ENCODE data around the gene RBFOX2.

Gene RBFOX2

DNA sequence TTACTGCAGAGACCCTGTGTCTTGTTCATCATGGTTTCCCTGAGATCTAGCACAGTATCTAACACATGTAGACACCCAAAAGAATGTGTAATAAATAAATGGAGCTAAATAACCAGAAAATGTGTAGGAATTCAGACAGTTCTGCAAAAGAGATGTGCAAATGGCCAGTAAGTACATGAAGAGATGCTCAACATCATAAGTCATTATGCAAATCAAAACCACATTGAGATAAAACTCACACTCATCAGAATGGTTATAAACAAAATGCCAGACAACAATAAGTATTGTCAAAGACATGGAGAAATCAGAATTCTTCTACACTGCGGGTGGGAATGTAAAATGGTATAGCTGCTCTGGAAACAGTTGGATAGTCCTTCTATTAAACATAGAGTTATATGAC lies 88.5 kb downstream of the RBFOX2 start:
- DNase-seq (ENCODE audit: low read depth, low spot score) = no peak

DNA sequence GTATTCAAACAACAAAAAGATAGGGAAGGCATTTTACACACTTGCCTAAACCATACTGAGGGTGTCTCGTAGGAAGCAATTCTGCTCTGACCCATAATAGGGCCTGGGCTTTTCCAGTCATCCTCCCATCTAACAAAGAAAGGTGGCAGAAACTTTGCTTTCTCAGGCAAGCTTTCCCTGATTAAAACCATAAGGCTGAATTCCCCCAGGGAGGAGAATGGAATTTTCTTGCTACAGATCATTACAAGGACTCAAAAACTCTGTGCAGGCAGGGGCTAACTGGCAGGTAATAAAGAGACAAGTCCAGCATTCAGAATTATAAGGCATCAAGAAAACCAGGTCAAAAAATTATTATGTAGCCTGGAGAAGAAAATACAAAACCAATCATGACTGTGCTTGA lies 90.4 kb downstream of the RBFOX2 start:
- DNase-seq (ENCODE audit: low read depth, low spot score) = no peak

DNA sequence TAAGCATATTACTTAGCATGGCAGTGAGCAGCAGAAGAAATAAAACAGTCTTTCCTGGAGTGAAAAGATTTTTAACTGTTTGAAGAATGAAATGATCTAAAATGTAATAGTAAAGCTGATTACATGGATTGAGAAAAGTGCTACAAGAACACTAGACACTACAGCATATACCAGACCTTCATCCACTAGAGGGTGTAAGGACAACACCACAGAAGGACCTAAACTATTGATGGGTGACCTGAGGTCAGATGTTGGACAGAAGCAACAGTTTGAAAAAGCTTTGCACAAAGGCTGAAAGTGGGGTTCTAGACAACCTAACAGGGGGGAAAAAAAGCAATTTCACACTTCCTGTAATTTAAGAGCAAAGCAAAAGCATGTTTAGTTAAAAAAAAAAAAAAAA lies 97.7 kb downstream of the RBFOX2 start:
- DNase-seq (ENCODE audit: low read depth, low spot score) = no peak

DNA sequence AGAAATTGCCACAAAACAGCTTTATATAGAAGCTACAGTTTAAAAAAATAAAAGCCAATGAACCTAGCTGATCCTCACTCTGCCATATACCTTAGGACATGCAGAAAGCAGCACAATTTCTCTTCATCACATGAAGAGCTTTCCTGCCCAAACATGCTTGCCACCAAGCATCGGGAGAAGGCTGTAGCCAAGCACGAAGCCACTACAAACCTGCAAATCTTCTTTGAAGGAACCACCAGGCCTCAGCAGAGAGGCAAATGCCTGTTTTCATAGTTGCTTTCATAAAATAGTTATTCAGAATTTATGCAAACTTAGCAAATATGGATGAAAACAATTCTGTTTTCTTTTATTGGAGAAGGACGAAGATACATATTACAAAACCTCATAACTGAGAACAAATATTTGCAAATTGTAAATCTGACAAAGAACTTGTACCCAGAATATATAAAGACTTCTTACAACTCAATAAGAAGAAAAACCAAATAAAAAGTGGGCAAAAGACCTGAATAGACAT lies 100.3 kb downstream of the RBFOX2 start:
- no peak for DNase-seq (ENCODE audit: low read depth, low spot score)

DNA sequence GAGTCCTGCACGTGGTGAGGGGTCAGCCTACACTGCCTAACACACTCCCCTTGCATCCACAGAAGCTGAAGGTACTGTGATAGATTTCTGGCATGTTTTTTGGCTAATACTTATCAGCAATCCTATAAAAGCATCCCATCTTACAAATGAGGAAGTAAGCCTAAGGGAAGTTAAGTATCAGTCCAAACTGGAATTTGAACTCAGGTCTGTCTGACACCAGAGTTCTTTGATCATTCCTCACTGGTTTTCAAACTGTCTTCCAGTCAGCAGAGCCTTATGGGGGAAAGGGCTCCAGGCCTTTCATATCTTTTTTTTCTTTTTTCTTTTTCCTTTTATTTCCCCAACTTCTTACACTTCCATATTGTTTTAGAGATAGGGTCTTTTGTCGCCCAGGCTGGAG lies 105.6 kb downstream of the RBFOX2 start:
- DNase-seq (ENCODE audit: low read depth, low spot score) = no peak

DNA sequence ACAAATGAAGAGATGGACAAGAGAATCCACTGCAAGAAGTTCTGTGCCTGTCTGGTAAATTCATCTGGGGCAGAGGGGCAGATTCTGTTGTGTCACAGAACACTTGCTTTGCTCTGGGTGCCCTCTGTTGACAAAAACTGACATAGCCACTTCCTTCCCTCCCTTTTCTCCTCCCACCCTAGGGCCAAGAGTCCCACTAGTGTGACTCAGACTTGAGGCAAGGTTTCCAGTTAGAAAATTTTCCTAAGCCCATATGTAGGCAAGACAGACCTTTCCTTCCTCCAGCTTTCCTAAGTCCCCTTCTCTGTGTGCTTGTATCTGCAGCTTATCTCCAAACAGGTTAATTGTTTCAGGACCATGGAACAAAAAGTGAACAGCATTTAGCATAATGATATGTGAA lies 106.8 kb downstream of the RBFOX2 start:
- no peak for DNase-seq (ENCODE audit: low read depth, low spot score)

DNA sequence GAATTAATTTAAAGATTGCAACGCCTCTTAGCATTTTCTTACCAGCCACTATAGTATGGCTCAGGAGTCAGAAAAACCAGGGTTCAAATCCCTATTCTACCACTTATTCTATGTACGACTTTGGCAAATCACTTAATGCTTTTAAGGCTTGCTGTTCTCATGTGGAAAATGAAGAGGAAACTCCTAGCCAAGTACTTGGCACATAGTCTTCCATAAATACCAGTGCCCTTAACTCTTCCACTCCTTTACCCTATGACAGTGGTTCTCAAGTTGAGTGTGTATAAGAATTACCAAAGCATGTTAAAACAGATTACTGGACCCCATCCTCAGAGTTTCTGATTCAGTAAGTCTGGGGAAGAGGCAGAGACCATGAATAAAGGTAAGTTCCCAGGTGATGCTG lies 107.6 kb downstream of the RBFOX2 start:
- no peak for DNase-seq (ENCODE audit: low read depth, low spot score)

DNA sequence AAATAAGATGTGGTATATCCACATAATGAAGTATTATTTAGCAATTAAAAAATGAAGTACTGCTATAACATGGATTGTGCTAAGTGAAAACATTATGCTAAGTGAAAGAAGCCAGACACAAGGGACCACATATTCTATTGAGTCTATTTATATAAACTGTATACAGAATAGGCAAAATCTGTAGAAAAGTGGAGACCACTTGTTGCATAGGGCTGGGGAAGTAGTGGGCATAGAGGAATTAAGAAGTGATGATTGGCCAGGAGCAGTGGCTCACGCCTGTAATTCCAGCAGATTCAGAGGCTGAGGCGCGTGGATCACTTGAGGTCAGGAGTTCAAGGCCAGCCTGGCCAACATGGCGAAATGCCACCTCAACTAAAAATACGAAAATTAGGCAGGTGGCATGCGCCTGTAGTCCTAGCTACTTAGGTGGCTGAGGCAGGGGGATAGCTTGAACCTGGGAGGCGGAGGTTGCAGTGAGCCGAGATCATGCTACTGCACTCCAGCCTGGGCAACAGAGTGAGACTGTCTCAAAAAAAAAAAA lies 109.6 kb downstream of the RBFOX2 start:
- no peak for DNase-seq (ENCODE audit: low read depth, low spot score)

DNA sequence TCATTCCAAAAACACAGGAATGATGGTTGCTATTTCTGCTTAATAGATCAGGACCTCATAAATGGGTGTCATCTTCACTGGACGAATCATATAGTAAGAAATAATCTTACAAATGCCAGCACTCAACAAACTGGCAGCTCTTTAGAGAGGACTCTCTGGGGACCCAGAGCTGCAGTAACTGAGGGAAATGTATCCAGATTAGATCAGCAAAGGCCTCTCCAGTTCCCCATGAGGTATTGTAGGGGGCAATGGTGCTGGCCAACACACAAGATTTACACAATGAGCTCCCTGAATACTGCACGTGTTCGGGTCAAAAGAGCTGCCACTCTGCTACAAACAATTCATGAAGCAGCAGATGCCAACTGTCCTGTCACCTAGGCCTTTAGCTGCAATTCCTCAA lies 110.2 kb downstream of the RBFOX2 start:
- no peak for DNase-seq (ENCODE audit: low read depth, low spot score)

DNA sequence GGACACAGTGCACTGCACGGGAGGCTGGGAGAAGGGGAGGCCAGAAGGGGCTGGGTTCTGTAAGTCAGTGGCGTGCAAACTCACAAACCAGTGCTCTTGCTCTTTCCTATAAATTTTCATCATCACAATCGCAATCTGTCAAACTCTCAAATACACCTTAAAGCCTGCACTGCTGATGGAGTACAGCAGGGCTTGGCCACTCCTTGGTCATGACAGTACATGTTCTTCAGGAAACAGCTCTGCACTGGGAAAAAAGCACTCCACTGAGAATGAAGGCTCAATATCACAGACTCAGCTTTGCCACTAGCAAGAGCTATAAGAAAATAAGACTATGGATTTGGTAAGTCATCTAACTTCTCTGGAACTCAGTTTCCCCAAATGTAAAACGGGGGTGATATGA lies 111.0 kb downstream of the RBFOX2 start:
- no peak for DNase-seq (ENCODE audit: low read depth, low spot score)

DNA sequence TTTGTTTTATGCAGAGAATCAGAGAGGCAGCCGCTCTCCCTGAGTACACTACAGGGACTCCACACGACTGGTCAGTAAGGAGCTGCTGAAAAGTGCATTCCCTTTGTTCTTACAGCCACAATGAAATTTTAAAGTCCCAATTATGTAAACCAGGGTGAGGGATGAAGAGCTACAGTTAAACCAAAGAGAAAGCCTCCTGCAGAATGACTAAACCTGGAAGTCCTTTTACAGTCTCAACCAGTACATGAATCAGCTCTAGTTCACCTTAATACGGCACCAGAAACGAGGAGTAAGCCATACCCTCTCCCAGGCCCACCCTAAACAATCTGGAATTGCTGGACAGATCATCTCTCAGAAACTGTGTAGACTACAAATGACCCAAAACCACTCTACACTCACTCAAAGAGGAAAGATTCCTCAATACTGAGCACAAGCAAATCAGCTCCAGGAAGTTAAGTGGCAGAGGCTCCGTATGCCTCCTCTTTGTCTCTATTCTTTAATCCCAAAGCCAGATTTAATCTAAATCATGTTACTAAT lies 113.1 kb downstream of the RBFOX2 start:
- DNase-seq (ENCODE audit: low read depth, low spot score) = no peak

DNA sequence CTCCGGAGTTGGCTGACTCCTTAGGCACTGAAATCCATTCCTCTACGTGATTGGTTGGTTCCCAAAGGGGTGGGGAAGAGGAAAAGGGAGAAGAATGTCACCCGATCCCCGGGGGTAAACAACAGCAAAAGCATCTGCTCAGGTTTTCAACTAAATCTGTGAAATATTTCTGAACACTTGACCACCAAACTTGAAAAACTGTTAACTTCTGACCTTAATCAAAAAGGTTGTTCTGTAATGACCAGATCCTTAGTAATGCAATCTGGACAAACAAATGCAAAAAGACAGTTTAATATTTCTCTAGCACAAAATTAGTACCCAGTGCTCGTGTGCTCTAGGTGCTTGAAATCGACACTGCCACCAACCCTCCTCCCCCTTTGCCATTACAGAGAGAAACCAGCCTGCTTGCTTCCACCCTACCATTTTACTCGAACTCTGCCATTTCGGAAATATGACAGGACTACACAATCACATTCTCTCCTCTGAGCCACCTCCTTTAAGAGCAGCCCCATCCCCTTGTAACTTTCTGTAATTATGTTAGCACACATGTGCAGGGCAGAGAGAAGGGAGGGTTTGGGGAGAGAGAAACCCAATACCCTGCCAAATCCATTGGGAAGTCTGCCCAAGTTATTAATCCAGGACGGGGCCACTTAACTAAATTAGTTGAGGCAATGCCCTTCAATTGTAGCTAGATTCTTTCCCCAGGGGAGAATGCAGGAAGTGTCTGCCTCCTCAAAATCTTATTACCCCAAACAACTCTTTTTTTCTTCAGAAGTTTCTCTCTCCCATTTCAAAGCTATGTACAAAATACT lies 113.8 kb downstream of the RBFOX2 start:
- no peak for DNase-seq (ENCODE audit: low read depth, low spot score)

DNA sequence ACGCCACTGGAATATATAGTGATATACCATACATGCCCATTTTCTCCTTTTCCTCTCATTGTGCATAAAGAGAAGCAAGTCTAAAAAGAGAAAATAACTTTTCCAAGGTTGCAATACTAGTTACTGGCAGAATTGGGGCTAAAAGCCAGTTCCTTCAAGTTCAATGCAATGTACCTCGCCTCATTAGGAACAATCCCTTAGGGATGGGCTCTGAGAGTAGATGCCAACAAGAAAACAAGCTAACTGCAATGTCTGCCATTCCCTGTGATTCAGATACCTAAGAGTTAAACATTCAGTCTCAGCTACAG lies 114.3 kb downstream of the RBFOX2 start:
- no peak for DNase-seq (ENCODE audit: low read depth, low spot score)

DNA sequence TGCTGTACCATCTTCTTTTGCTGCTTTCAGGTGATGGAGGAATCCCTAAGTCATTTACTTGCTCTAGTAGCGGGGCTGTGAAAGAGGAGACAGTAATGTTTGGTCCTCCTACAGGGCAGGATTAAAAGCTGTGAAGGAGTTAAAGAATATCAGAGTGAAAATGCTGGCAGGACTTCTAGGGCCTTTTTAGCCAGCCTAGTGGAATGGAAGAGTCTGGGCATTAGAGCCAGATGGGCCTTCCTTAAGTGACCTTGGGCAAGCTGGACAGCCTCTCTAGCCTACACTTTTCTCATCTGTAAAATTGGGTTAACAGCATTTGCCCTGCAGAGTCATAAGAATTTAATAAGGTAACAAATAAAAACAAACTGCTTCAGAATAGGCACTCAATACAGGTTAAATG lies 114.7 kb downstream of the RBFOX2 start:
- no peak for DNase-seq (ENCODE audit: low read depth, low spot score)

DNA sequence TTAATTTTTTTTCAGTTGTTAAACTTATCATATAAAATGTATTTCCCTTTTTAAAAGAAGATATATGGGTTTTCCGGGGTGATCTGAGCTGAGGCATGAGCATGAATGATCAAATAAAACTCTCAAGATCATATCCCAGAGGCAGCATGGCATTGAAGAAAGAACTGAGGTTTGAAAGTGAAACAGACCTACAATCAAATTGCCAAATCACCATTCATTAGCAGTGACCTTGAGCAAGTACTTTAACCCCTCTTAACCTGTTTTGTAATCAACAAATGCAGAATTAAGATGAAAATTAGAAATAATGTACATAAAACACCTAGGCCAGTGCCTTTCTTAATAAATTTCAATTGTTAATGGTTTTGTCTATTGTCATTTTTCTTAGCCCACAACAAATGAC lies 116.0 kb downstream of the RBFOX2 start:
- DNase-seq (ENCODE audit: low read depth, low spot score) = no peak

DNA sequence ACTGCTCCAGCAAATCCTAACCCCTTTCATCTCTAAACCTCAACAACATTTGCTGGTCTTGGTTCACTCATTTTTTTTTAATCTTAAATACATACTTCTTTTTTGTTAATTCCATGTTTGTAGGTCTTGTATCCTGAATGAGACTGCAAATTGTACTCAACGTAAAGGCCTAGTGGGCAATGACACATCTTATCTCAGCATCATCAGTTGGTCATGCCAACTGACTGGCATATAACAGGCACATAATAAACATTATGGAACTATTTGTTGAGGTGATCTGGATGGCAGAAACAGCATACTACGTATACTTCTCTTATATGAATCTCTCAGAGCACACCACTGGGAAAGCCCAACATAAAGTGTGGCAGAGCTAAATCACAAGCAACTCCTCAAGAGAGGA lies 116.7 kb downstream of the RBFOX2 start:
- DNase-seq (ENCODE audit: low read depth, low spot score) = no peak

DNA sequence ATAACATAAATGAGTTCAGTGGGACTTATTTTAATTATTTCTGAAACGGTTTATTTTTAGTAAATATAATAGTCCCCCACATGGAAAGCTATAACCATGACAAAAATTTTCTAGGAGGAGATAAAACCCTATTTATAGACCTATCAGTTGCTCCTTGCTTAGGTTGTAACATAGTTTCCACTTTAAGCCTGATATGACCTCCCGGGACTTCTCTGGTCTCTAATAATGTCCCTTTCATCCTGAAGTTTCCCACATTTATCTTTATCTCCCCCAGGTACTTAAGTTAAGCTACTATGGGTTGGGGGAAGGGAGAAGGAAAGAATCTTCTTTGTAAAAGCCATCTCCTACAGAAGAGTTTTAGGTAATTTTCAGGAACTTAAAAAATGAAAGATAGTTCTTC lies 117.7 kb downstream of the RBFOX2 start:
- DNase-seq (ENCODE audit: low read depth, low spot score) = no peak

DNA sequence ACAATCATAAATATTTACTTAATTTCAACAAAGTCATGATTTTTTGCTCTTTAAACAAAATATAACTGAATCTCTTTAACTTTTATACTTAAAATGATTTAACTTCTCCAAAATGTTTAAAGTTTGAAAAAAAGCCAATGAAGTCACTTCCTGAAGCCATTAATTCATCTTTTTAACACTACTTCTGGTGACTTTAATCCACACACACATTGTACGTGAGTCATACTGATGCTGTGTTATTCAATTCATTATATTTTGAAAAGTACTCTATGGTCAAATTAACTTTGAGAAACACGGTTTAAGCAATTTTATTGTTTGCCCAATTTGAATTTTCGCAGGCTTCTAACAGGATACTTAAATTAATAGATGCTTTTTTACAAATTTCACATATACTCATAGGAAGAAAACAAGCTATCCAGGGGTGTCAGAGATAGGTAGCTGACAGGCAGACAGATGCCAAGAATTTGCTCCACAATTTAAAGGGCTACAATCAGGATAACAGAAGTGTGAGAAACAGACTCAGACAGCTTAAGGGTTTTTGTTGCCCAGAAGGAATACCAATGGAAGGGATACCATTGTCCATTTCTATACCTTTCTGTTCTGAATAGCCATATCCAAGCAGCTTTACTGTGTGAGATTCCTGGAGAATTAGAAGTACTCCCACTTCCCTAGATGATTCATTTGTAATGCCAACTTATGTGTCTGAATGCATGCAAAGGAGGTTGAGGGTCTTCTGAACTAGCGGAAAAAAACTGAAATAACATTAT lies 118.4 kb downstream of the RBFOX2 start:
- DNase-seq (ENCODE audit: low read depth, low spot score) = no peak

DNA sequence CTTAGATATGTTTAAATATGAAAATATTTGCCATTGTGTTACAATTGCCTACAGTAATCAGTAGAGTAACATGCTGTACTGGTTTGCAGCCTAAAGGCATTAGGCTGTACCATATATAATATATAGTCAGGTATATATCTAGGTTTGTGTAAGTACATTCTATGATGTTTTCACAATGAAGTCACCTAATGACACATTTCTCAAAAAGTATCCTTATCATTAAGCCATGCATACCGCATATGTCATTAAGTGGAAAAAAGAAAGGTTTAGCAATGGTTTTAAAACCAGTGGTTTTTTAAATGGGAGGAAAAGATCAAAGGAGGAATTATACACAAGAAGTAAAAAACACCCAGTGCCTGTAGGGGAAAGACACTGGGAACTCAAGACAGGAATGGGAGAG lies 122.7 kb downstream of the RBFOX2 start:
- DNase-seq (ENCODE audit: low read depth, low spot score) = no peak

DNA sequence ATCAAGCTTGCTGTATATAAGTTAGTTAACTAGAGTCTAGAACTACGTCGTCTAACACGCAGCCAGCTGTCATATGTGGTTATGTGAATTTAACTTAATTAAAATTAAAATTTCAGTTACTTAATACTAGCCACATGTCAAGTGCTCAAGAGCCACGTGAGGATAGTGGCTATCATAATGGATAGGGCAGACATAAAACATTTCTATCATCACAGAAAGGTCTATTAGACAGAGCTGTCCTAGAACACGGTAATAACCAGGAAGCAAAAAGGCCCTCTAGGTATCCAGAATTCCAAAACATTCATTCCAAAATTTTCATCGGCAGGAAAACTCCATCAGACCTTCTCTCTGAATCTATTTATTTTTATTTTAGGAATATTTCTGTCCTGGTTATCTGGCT lies 123.9 kb downstream of the RBFOX2 start:
- no peak for DNase-seq (ENCODE audit: low read depth, low spot score)

DNA sequence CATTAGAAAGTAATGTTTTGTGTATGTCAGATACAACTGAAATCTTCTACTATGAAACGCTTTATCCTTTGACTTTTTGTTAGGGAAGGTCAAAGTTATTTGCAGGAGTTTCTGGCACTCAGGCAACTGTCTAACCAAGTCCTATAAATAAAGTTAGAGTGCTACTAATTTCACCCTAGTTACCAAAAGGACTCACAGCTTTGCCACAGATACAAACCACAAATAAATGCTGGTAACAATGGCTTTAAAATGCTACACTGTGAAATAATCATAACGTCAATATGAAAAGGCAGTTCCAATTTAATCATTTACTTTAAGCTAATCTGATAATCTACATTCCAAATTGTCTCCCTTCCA lies 124.3 kb downstream of the RBFOX2 start:
- DNase-seq (ENCODE audit: low read depth, low spot score) = no peak

DNA sequence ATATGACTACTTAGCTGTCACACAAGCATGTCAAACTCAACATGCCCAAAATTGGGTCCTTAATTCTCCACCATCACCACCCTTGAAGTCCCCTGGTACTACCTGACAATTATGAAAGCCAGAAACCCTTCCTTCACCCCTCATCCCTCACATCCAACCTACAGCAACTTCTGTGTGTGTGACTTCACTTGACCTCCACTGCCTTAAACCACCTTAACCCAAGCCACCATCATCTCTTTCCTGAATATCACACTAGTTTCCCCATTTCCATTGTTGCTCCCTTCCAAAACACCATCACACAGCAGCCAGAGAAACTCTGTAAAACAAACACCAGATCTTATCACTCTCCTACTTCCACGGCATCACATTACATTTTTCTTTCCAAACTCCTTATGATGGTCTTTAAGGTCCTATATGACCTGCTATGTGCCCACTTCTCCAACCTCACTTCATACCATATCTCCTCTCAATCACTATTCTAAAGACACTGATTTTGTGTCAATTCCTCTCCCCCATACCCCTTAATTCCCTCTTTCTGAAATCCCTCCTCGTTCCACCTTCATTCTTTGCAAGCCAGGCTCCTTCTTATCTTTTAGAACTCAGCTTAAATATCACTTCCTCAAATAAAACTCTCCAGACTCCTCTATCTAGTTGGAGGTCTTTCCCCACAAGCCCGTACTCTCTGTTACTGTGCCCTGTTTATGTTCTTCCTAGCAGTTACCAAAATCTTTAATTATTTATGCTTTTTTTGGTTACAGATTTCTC lies 124.9 kb downstream of the RBFOX2 start:
- no peak for DNase-seq (ENCODE audit: low read depth, low spot score)
